Measurements from ENCODE around the gene RNASE9.
"Not testable (repeated sequence)": the region's sequence is repeated elsewhere in the genome, so short reads cannot be mapped to it uniquely, and the experiment has no call there.

The RNASE9 gene

GRCh38 chr14:20515846-20516245, 45.0 kb downstream of the RNASE9 start:
- DNase-seq, result no peak

GRCh38 chr14:20512177-20512905, 48.5 kb downstream of the RNASE9 start:
- DNase-seq, result no peak

GRCh38 chr14:20508367-20508766, 52.5 kb downstream of the RNASE9 start:
- no peak for DNase-seq

- not testable (repeated sequence) for DNase-seq
Observed at GRCh38 chr14:20507537-20507936, 53.3 kb downstream of the RNASE9 start.

DNA sequence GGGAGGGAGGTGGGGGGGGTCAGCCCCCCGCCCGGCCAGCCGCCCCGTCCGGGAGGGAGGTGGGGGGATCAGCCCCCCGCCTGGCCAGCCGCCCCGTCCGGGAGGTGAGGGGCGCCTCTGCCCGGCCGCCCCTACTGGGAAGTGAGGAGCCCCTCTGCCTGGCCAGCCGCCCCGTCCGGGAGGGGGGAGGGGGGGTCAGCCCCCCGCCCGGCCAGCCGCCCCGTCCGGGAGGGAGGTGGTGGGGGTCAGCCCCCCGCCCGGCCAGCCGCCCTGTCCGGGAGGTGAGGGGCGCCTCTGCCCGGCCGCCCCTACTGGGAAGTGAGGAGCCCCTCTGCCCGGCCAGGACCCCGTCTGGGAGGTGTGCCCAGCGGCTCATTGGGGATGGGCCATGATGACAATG, 54.1 kb downstream of the RNASE9 start:
- DNase-seq, result not testable (repeated sequence)

- DNase-seq, result not testable (repeated sequence)
Observed at GRCh38 chr14:20506276-20506675, 54.6 kb downstream of the RNASE9 start.
